Stimulated activated CD4-positive, alpha-beta T cell treated with anti-CD3 and anti-CD28 coated beads, Interleukin-1b, Interleukin-23, amount 100 ng/mL, for 1 hour (primary cell): ENCODE data around the gene OVOL2.

ENCODE experiments used
- DNase-seq, 2 donors: peaks; one replicate each; pipeline ENCODE4 v3.0.0-alpha.2; 2020; ENCODE audit warnings: low read depth in 2 of 2

Gene OVOL2

DNA sequence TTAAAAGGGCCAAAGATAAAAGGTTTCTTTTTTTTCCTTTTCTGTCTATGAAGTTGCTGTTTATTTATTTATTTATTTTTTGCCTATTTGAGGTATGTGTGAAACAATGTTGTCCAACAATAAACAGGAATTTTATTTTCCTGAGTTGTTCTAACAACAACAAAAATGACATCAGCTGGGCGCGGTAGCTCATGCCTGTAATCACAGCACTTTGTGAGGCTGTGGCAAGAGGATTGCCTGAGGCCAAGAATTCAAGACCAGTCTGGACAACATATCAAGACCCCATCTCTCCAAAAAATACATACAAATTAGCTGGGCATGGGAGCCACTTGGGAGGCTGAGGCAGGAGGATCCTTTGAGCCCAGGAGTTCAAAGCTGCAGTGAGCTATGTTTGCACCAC is 44.8 kb downstream of the OVOL2 start:
- no peak for DNase-seq

DNA sequence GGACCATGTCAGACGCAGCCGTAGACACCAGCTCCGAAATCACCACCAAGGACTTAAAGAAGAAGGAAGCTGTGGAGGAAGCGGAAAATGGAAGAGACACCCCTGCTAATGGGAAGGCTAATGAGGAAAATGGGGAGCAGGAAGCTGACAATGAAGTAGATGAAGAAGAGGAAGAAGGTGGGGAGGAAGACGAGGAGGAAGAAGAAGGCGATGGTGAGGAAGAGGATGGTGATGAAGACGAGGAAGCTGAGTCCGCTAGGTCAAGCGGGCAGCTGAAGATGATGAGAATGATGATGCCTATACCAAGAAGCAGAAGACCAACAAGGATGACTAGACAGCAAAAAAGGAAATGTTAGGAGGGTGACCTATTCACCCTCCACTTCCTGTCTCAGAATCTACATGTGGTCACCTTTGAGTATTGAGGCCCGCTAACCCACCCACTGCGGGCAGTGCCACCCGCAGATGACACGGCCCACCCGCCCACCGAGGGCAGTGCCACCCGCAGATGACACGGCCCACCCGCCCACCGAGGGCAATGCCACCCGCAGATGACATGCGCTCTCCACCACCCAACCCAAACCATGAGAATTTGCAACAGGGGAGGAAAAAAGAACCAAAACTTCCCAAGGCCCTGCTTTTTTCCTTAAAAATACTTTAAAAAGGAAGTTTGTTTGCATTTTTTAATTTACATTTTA is 45.6 kb downstream of the OVOL2 start:
- DNase-seq = no peak

DNA sequence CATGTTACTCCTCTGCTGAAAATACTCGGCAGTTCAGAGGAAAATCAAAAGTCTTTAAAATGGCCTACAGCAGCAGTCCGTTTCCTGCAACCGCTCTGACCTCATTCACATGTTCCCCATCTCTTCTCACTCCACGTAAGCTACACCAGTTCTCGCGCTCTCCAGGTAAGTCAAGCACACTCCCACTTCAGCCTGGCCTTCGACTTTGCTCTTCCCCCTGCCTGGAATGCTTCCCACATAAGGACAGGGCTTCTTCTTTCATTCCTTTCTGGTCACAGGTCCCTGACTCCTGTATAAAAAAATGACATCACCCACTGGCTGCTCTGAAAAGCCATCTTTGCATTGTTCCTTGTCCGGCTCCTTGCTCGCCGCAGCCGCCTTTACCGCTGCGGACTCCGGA is 46.2 kb downstream of the OVOL2 start:
- DNase-seq = no peak

DNA sequence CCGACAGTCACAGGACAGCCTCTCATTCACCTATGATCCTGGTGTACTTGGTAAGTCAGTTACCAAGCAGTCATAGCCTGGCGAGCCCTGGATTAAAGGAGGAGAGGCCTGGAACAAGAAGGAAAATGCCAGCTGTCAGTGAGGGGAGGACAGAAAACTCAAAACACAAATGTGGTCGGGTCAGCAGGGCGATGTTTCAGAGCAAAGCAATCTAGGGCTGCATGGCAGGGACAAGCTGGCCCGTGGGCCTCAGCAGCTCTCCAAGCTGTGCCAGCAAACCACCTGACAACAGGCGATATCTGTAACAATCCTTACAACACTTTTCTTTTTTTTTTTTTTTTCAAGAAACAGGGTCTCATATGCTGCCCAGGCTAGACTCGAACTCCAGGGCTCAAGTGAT is 48.6 kb downstream of the OVOL2 start:
- no peak for DNase-seq

DNA sequence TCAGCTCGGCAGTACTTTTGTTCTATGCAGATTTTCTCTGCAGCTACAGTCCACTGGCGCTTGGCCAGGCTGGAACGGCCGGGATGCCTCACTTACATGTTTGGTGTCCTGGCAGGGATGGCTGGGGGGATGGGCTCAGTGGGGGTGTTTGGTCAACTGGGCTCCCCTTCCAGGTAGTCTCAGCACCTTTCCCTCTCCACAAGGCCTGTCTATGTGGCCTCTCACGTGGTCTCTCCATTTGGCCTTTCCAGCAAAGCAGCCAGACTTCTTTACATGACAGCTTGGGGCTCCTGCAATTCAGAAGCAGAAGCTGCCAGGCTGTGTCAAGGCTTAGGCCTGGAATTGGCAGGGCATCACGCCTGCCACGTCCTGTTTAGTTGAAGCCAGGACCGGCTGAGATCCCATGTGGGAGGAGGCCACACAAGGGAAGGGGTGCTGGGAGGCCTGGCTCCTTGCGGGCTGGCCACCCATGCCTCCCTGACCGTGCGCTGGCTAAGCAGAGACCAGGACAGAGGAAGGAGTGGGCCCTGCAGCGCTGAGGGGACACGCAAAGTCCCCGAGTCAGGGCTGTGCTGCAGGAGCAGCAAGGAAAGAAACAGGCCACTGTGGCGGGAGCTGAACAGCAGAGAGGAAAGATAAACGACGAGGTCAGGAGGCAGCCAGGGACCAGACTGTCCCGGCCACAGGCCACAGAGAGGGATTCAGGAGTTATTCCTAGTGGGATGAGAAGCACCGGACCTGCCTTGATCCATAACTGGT is 50.0 kb downstream of the OVOL2 start:
- DNase-seq = no peak

DNA sequence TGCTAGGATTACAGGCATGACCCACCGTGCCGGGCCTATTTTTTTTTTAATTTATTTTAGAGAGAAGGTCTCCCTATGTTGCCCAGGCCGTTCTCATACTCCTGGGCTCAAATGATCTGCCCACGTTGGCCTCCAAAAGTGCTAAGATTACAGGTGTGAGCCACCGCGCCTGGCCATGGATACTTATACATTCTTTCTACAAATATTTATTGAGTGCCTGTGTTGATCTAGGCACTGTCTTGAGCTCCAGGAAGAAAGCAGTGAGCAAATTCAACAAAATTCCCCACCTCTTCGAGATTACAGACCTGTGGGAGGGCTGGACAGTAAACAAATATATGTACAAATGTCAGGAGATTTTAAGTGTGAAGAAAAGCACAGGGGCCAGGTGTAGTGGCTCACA is 51.0 kb downstream of the OVOL2 start:
- DNase-seq = no peak

DNA sequence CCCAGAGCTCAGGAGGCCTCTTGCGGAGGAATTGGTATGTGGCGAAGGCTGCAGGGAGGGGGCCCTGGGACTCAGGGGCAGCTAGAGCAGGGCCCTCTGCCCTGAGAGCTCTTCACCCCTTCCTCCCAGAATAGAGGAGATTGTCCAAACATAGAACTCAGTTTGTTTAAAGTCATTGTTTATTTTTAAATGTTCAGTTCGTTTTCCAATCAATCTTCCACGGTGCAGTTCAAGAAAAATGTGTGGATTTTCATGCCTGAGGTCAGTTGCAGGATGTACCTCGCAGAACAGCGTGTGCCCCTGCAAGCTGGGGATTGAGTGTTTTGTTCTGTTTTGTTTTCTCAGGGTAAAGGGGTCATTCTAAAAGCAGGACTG is 51.7 kb downstream of the OVOL2 start:
- no peak for DNase-seq

DNA sequence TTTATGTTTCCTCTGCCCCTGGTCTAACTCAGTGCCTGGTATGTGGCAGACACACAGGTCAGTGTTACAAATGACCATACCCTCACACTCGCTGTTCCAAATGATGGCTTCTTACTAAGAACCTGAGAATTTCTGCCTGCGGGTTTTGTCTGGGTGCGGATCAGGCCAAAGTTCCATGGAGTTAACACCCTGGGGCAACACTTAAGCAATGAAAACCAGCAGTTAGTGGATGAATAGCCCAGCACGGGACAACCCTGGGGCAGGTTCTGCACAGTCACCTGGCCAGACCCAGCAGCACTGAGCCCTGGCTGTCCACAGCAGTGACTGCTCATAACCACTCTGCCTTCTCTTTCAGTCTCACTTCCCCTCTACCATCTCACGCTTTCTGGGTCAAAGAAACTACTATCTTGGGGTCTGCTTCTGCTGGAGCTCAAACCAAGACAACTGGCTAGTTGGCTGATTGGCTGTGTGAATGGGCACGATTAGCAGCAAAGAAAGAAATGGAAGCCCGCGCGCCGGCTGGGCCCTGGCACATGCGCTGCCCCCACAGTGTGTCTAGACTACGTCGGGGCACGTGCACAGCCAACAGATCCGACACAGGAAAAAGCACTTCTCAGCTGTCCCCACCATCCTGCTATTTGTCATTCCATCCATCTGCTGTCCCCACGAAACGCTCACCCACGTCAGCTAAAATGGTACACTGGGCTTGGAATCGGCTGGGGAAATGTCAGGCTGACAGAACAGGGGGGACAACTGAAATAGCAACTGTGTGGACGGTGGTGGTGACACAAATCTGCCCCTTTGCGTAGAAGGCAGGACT is 52.3 kb downstream of the OVOL2 start:
- DNase-seq = no peak

DNA sequence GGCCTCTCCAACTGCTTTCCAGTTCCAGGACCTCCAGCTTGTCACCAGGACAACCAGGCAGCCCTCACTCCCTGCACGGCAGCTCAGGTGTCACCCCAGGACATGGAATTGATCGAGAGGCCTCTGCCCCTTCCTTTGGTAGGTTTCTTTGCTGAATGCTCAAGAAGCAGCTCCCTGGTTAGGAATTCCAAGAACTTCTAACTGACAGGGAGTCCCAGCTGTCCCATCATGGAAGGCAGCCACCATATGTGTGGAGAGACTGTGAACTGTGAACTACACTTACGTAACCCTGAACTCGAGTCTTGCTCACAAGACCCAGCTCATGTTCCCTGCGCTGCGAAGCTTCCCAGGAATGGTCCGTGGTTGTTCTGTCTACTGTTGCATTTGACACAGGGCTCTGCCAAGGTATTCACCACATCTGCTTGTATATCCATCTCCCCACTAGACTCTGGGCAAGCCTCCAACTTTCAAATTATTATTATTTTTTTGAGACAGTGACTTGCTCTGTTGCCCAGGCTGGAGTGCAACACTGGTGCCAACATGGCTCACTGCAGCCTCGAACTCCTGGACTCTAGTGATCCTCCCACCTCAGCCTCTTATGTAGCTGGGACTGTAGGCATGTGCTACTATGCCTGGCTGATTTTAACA is 53.2 kb downstream of the OVOL2 start:
- DNase-seq = no peak

DNA sequence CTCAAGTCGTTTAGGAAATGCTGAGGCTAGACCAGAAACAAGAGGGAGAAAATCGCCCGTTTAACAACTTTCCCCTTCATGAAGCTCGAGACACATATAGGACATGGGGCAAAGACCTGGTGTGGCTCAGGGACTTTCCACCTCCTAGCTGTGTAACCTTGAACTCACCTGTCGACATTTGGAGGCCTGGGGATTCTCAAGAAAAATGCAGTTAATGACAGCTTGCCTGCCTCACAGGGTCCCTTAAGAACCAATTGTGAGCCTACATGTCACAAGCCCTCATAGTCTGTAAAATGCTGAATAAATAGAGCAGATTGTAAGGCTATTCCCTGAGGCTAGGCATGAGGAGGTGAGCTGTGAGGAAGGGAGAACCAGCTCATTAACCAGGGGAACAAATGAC is 53.8 kb downstream of the OVOL2 start:
- no peak for DNase-seq

DNA sequence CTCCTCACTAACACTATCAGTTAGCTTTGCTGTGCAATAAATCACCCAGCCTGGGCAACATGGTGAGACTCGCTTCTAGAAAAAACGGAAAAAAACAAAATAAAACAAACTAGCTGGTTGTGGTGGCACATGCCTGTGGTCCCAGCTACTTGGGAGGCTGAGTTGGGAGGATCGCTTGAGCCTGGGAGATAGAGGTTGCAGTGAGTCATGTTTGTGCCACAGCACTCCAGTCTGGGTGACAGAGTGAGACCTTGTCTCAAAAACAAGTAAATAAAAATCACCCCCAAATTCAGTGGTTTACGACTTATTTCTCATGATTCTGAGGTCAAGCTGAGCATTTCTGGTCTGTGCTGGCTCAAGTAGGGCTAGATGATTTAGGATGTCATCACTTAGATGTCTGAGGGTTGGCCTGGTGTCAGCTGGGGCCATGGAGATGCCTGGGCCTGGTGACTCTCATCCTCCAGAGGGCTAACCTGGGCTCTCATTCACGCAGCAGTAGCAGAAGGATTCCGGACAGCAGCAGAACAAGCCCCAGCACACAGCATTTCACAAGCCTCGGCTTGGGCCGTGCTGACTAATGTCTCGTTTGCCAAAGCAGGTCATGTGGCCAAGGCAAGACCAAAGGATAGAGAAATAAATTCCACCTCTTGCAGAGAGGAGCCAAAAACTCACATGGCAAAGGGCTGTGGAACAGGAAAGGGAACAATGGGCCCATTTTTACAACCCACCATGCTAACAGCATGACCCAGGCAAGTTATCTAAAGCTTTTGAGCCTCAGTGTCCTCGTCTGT is 56.4 kb downstream of the OVOL2 start:
- DNase-seq = no peak

DNA sequence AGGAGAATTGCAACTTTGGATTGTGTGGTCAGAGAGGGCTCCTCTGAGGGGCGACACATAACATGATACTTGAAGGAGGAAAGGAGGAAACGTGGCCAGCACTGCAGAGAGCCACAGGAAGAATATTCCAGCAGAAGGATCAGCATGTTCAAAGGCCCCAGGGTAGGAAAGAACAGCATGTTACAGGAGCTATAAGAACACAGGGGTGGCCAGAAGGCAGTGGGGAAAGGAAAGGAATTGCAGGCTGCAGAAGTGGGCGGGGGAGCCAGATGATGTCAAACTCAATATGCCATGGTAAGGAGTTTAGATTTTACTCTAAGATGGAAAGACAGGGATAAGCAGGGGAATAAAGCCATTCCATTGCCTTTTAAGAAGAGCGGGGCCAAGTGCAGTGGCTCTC is 58.1 kb downstream of the OVOL2 start:
- DNase-seq = no peak

DNA sequence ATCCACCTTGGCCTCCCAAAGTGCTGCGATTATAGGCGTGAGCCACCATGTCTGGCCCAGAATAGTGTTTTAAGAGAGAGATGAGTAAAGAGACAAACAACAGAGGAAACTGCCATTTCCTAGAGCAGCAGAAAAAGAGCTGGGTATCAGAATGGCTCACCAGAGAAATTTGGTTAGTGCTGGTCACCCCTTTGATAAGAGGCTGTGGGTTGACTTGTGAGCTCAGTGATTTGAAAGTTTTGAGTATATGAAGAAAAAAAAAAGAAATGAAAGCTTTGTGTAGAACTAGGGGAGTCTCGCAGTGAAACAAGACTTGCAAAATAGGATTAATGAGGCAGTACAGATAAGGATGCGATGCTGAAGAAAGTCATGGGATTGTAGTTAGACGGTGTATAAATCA is 59.3 kb downstream of the OVOL2 start:
- DNase-seq = no peak

DNA sequence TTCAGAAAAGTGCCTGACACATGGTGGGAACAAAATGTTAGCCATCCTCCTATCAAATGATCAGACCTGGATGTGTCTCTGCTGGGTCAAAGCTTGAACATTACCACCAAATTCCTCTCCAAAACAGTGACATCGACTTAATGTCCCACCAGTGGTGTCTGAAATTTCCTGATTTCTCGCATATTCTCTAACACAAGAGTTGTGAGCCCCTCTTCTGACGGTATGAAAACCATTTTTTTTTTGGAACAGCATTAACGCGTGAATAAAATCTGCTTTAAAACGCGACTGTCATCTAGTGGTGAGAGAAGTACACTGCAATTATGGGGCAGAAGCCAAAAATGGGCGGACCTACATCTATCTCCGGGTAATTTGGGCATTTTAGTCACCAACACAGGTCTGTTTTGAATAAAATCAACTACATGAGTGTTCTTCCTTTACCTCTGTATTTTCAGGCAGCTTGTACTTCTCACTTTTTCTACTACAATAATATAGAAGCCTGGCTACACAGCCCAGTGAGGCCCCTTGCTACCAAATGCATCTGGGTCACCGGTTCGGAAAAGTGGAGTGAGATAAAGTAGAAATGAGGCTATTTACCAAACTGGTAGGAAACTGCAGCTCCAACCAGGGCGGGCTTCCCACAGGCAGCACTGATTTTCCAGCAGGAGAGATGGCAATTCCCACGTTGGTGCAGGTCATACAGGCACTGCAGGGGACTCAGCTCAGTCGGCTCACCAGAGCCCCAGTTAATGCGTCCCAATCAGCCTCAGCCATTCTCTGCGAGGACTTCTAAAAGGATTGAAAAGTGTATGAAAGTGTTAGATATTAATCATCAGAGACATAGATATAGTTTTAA is 61.5 kb downstream of the OVOL2 start:
- DNase-seq = peak in 1 of 2 donors; percentile 6

DNA sequence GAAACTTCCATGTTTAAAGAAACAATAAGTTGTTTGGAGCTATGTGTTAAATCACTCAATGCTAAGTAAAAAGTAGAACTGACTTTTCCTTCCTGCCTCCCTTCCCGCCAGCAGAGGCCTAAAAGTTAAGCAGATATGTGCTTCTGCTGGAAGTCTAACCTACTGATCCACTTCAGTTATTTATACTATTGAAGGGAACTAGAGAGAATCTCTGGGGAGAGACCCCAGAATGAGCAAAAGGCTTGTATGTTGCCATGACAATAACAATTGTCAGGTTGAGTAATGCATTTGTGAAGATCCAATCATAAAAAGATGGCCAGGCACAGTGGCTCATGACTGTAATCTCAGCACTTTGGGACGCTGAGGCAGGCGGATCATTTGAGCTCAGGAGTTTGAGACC is 64.2 kb downstream of the OVOL2 start:
- DNase-seq = no peak

DNA sequence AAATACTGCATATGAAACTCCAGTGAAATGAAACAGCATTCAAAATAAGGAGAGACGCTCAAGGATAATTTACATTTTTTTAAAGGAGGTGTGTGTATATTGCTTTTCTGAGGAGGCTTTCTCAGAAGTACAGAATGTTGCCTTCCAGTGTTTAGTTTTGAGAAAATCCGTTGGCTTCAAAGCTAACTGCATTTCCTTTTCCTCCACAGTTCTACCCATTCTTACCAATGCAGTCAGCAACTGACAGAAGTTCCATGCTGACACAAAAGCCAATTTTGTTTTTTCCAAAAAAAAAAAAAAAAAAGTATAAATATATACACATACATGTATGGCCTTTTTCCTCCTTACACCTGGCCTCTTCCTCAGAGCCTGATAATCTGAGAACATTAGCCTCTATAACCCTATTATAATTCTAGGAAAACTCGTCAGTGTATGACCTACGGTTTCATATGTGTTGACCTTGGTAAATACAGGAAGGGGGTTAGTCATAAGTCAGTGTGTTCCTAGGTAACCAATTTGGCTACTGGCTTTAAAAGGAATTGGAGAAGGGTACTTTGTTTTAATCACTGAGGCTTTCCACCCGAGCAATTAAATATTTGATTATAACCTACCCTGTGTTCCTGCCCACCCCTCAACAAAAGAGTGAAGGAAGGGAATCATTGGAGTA is 64.7 kb downstream of the OVOL2 start:
- no peak for DNase-seq

DNA sequence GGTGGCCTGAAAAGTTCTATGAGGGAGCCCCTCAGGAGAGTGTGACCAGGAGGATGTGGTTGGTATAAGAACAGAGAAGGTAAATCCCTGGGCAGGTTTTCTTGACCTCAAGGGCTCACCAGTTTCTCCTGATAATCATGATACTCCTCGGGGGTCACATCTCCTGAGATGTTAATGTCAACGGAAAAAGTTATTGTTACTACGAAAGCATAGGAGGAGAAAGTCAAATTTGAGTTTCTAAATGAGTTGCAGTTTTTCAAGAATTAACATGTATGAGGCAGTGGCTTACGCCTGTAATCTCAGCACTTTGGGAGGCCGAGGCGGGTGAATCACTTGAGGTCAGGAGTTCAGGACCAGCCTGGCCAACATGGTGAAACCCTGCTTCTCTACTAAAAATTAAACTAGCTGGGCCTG is 65.5 kb downstream of the OVOL2 start:
- no peak for DNase-seq

DNA sequence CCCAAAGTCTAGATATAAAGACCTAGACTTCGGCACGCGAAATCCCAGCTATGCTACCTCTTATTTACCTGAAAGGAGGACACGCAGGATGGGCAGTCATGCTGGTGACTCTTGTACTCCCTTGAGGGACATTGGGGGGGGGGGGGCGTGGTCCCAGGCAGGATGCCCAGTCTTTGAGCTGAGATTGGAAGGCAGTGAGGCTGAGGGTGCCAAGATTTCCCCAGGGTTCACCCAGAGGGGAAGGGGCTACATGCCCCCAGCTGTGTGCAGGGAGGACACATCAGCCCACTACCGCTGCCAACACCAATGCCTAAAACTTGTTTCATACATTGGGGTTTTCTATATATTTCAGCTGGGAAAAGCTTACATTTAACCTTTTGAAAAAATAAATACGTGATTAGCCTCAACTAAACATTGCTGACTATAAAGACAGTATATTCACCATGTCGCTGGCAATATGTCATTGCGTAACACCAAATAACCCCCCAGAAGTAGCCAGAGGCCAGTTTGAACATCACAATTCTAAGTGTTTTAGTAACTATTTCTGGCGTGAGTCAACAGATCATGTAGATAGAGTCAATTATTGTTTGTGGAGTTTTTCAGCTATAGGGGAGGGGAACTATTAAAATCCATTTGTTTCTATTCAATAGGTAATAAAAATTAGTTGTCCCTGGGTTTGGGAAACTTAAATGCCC is 67.3 kb downstream of the OVOL2 start:
- DNase-seq = no peak

DNA sequence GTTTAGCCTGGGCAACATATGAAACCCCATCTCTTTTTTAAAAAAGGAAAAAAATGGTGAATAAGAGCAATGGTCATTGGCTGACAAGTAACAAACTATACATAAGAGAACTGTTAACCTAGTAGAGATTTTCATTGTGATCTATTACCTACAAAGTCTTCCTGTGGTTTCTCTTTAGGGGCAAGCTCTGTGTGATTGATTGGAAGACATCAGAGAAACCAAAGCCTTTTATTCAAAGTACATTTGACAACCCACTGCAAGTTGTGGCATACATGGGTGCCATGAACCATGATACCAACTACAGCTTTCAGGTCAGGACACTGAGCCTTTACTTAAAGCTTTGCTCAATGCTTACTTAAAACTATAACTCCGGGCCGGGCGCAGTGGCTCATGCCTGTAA is 69.7 kb downstream of the OVOL2 start:
- no peak for DNase-seq
